Osteoblast (primary cell): Measurements from ENCODE around the gene KLLN. TPM values are rescaled to one million over a fixed set of nuclear protein-coding genes. Genes with fewer than 3 reads are reported as not detected.
"Not testable (repeated sequence)": the region's sequence is repeated elsewhere in the genome, so short reads cannot be mapped to it uniquely, and the experiment has no call there.

Experiments
- DNase-seq: peaks from one replicate; pipeline ENCODE4 v3.0.0; 2011; ENCODE audit warnings: low spot score, mixed read lengths; ENCODE audit not compliant: insufficient read length; ENCODE audit errors: missing footprints
- H2AFZ ChIP-seq: 2 replicates; pipeline ENCODE4 v1.6.0; 2011; ENCODE audit warnings: mild to moderate bottlenecking, low read length
- H3K27ac ChIP-seq: 2 replicates; pipeline ENCODE4 v1.5.1; 2011; ENCODE audit warnings: mild to moderate bottlenecking, low read depth, low read length, moderate library complexity
- H3K27me3 ChIP-seq: 2 replicates; pipeline ENCODE4 v1.6.0; 2012; ENCODE audit warnings: mild to moderate bottlenecking, control low read depth, inconsistent platforms, low read length, moderate library complexity; ENCODE audit not compliant: insufficient read depth
- H3K36me3 ChIP-seq: 2 replicates; pipeline ENCODE4 v1.5.1; 2011; ENCODE audit warnings: mild to moderate bottlenecking, low read length, control low read depth, moderate library complexity; ENCODE audit not compliant: insufficient read depth
- H3K4me1 ChIP-seq: 2 replicates; pipeline ENCODE4 v1.5.1; 2011; ENCODE audit warnings: mild to moderate bottlenecking, low read length, control low read depth, moderate library complexity; ENCODE audit not compliant: insufficient read depth
- H3K4me2 ChIP-seq: 2 replicates; pipeline ENCODE4 v1.6.0; 2011; ENCODE audit warnings: mild to moderate bottlenecking, low read length; ENCODE audit not compliant: insufficient read depth
- H3K4me3 ChIP-seq: fragments of 200-600 bp; sonication (generic); 3 replicates; pipeline ENCODE4 v1.5.1; 2012; ENCODE audit warnings: mild to moderate bottlenecking, low read length, inconsistent platforms; ENCODE audit not compliant: insufficient read depth
- H3K79me2 ChIP-seq: 2 replicates; pipeline ENCODE4 v1.6.0; 2012; ENCODE audit warnings: mild to moderate bottlenecking, low read length, control low read depth, inconsistent platforms; ENCODE audit not compliant: insufficient read depth
- H3K9me3 ChIP-seq: 2 replicates; pipeline ENCODE4 v1.5.1; 2011; ENCODE audit warnings: low read depth, low read length, control low read depth
- H4K20me1 ChIP-seq: 2 replicates; pipeline ENCODE4 v1.6.0; 2012; ENCODE audit warnings: mild to moderate bottlenecking, low read length, control low read depth; ENCODE audit not compliant: insufficient read depth
- total RNA-seq: library from RNA; depleted of rRNA; stranded (reverse); fragments of >200 nt; gene quantifications from 2 replicates; pipeline ENCODE4 v1.2.3, GENCODE V29; 2012
- TF ChIP-seq, protein P1 (sequence below): IDR thresholded peaks from 2 replicates; pipeline ENCODE4 v1.5.1; 2011; ENCODE audit warnings: mild to moderate bottlenecking, low read depth, low read length, moderate library complexity; ENCODE audit errors: extremely low read depth

Gene KLLN
- total RNA-seq, 1 donor, result 0.72 TPM

DNA sequence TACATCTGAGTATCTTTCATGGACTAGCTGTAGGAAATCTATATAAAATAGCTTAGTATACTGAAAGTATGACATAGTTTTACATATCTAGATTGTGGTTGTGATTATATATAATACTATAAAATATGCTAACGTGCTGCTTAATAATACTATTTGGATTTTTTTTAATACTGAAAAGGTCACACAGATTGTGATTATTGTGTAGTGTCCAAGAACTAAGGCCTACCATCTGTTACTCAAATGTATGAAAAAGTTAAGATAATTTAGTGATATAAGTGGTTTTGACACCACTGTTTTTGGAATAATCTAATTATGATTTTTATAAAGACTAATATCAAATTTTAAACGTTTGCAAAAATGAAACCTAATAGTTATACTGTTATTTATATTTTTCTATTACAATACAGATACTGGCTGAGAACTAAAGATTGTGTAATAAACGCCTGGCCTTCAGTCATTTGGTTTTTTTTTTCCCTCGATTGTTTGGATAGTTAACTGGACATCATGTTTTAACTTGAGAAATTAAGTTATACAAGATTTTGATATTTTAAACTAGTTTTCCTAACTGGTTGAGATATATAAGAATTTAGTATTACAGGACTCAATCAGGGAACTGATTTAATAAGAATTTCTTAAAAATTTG is 12.7 kb upstream of the KLLN start:
- no peaks in the 10 kb centered on the region for H3K9me3 ChIP-seq
- H3K27me3 ChIP-seq, result no peaks in the 10 kb centered on the region
- H3K36me3 ChIP-seq, result no peaks in the 10 kb centered on the region
- DNase-seq, result no peak
- TF ChIP-seq, protein P1, sequence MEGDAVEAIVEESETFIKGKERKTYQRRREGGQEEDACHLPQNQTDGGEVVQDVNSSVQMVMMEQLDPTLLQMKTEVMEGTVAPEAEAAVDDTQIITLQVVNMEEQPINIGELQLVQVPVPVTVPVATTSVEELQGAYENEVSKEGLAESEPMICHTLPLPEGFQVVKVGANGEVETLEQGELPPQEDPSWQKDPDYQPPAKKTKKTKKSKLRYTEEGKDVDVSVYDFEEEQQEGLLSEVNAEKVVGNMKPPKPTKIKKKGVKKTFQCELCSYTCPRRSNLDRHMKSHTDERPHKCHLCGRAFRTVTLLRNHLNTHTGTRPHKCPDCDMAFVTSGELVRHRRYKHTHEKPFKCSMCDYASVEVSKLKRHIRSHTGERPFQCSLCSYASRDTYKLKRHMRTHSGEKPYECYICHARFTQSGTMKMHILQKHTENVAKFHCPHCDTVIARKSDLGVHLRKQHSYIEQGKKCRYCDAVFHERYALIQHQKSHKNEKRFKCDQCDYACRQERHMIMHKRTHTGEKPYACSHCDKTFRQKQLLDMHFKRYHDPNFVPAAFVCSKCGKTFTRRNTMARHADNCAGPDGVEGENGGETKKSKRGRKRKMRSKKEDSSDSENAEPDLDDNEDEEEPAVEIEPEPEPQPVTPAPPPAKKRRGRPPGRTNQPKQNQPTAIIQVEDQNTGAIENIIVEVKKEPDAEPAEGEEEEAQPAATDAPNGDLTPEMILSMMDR, result no peak
- no peak overlapping the region for H3K27ac ChIP-seq
- H2AFZ ChIP-seq, result no peak overlapping the region
- H3K4me1 ChIP-seq, result peaks cover 20% of the 10 kb centered on the region
- peaks cover 95% of the 10 kb centered on the region for H3K79me2 ChIP-seq
- peaks cover 12% of the 10 kb centered on the region for H4K20me1 ChIP-seq
- no peak overlapping the region for H3K4me2 ChIP-seq
- no peak overlapping the region for H3K4me3 ChIP-seq

DNA sequence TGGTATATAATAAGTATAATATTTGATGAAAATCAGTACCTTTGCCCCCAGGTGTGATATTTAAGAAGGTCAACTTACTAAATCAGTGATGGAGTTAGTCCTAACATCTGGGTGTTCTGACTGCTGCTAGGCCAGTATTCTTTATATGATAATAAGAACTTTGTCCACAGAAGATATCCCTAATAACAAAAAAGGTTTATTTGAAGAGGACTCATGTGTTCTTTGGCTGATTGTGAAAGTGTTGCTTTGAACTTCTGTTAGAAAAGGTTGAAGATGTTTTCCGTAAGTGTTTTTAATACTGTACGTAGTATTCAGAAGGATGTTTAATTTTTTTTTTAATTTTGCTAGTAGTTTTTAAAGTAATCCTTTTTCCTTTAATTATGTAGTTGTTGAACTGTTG is 10.3 kb upstream of the KLLN start:
- TF ChIP-seq, protein P1, result no peak
- H3K27ac ChIP-seq, result no peak overlapping the region
- no peak overlapping the region for H2AFZ ChIP-seq
- no peak for DNase-seq
- peaks cover 23% of the 10 kb centered on the region for H3K4me1 ChIP-seq
- no peaks in the 10 kb centered on the region for H3K9me3 ChIP-seq
- H3K79me2 ChIP-seq, result peaks cover 98% of the 10 kb centered on the region
- peak overlapping the region; percentile 44 for H3K4me2 ChIP-seq
- no peak overlapping the region for H3K4me3 ChIP-seq
- no peaks in the 10 kb centered on the region for H3K36me3 ChIP-seq
- no peaks in the 10 kb centered on the region for H3K27me3 ChIP-seq
- H4K20me1 ChIP-seq, result peaks cover 23% of the 10 kb centered on the region

DNA sequence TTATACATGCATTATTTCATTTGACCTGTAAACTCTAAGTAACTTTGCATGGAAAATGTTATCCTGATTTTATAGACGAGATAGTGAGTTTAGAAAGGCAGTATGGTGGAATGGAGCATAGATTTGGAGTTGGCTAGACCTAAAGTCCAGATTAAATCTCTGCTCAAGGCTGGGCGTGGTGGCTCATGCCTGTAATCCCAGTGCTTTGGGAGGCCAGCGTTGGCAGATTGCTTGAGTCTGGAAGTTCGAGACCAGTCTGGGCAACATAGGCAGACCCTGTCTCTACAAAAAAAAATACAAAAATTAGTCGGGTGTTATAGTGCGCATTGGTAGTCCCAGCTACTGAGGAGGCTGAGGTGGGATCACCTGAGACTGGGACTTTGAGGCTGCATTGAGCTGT is 9.5 kb upstream of the KLLN start:
- no peak for DNase-seq
- Histone ChIP-seq H3K27ac (no peak overlapping the region), H4K20me1 (peaks cover 30% of the 10 kb centered on the region), H3K4me3 (no peak overlapping the region), H3K27me3 (no peaks in the 10 kb centered on the region), H3K9me3 (no peaks in the 10 kb centered on the region), H3K36me3 (no peaks in the 10 kb centered on the region), H3K79me2 (peaks cover 98% of the 10 kb centered on the region), H3K4me1 (peaks cover 31% of the 10 kb centered on the region), H2AFZ (no peak overlapping the region), H3K4me2 (no peak overlapping the region)
- TF ChIP-seq, protein P1, result no peak

DNA sequence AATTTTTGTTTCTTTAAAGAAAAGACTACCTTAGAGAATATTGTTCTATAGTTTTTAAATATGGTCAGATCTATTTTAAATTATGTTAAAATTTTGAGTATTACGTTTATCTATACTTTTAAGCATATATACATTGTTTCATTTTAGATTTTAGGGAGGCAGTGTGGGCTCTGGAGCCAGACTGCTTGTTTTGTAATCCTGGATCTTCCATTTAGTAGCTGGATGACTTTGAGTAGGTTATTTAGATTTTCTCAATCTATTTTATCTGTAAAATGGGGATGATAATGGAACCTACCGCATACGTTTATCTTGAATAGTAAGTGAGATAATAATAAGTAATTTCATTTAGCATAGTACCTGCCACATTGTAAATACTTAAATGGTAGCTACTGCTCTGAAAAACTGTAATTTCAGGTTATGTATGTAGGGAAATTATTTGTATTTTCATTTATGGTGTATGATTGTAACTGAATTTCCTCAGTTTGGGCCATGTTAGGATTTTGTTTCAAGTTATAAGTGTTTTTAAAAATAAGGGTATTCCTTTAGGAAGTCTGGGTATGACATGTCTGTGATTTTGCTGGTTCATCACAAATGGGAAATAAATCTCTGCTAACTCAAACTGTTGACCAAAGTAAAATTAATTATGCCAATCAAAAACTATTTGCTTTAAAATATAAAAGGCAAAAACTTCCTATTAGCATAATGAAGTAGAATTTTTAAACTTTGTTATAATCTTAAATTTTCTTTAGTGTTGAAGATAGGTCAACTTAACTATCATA is 6.6 kb upstream of the KLLN start:
- no peaks in the 10 kb centered on the region for H3K36me3 ChIP-seq
- H3K27me3 ChIP-seq, result no peaks in the 10 kb centered on the region
- H3K9me3 ChIP-seq, result no peaks in the 10 kb centered on the region
- H3K79me2 ChIP-seq, result peaks cover 99% of the 10 kb centered on the region
- TF ChIP-seq, protein P1, result no peak
- H3K4me1 ChIP-seq, result peaks cover 32% of the 10 kb centered on the region
- no peak for DNase-seq
- H4K20me1 ChIP-seq, result peaks cover 54% of the 10 kb centered on the region
- H2AFZ ChIP-seq, result no peak overlapping the region
- H3K4me2 ChIP-seq, result no peak overlapping the region
- H3K4me3 ChIP-seq, result no peak overlapping the region
- no peak overlapping the region for H3K27ac ChIP-seq

DNA sequence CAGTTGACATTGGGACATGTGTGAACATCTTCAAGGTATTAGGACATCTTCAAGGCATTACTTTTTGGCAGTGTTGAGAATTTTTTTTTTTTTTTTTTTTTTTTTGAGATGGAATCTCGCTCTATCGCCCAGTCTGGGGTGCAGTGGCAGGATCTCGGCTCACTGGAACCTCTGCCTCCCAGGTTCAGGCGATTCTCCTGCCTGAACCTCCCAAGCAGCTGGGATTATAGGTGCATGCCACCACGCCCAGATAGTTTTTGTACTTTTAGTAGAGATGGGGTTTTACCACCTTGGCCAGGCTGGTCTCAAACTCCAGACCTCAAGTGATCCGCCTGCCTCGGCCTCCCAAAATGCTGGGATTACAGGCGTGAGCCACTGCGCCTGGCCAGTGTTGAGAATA is 5.8 kb upstream of the KLLN start:
- Histone ChIP-seq H4K20me1 (peaks cover 61% of the 10 kb centered on the region), H3K4me2 (peak overlapping the region; percentile 92), H3K4me1 (peaks cover 26% of the 10 kb centered on the region), H3K79me2 (peaks cover 99% of the 10 kb centered on the region)
- H3K27ac ChIP-seq, H3K36me3 ChIP-seq, DNase-seq, H3K9me3 ChIP-seq, H3K4me3 ChIP-seq, H2AFZ ChIP-seq, H3K27me3 ChIP-seq: not testable (repeated sequence)
